ENCODE results near the gene INPP5D. TPM values are rescaled to one million over a fixed set of nuclear protein-coding genes. Genes with fewer than 3 reads are reported as not detected.

INPP5D gene
- total RNA-seq, 1 donor from 2014 or later, result 129 TPM

DNA sequence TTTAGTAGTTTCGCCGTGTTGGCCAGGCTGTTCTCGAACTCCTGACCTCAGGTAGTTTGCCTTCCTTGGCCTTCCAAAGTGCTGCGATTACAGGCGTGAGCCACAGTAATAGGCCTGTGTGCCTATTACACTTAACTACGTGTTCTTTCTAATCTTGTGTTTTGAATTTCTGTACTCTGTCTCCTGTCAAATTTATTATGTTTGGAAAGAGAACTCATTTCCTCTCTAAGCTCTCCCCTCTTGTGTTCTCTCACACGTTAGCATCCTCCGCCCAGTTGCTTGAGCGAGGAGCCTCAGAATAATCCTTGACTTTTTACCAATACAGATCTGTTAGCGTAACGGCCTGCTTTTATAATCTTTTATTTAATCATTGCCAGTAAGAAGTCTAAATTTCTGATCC is 195.0 kb downstream of the INPP5D start:
- intact Hi-C loops (cut with micrococcal nuclease), result no loop called here

DNA sequence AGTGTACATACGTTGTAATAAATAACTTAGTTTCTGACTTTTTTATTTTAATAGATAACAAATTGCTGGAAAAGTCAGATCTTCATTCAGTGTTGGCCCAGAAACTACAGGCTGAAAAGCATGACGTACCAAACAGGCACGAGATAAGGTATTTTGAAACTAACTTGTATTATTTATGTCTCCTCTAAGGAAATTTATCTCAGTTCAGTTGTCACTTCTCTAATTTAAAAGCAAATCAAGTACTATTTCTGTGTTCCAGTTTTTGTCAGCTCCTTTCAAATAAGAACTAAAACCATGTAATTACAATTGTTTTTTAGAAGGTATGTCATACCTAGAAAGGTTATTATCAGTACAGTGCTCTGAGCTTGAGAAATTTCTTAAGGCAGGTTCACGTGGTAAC is 195.9 kb downstream of the INPP5D start:
- intact Hi-C loops (cut with micrococcal nuclease), result no loop called here

Other genes with a start within 250 kb of the INPP5D start
- gene SNORC, start 190.1 kb upstream of the INPP5D start, total RNA-seq, result 1.3 and 1.6 TPM in 2 replicates
- not detected in 2 replicates for gene NGEF, start 47.1 kb upstream of the INPP5D start, total RNA-seq
- gene NEU2, start 27.7 kb upstream of the INPP5D start, total RNA-seq, result not detected in 2 replicates
- 56.3 and 62.2 TPM in 2 replicates for gene ATG16L1, start 191.3 kb downstream of the INPP5D start, total RNA-seq
- 0.02 and 0.34 TPM in 2 replicates for gene SAG, start 247.5 kb downstream of the INPP5D start, total RNA-seq

All from T-helper 2 cell treated with Interferon-gamma antibody and Interleukin-4, amounts not matched to agents 100 ng/mL and 5 ng/mL, for 36 hours (primary cell).